OCI-LY1 (cell line): ENCODE data around the gene MAN1A2.

ENCODE experiments used
- H2AFZ ChIP-seq: fragments of 200-600 bp; sonication (generic), shearing (Covaris generic); 2 replicates; pipeline ENCODE4 v1.6.0; 2014; ENCODE audit warnings: antibody characterized with exemption, mild to moderate bottlenecking, low read length
- H3F3A ChIP-seq: fragments of 200-600 bp; sonication (generic), shearing (Covaris generic); 2 replicates; pipeline ENCODE4 v1.6.0; 2014; ENCODE audit warnings: mild to moderate bottlenecking, antibody characterized with exemption, low read length, moderate library complexity; ENCODE audit not compliant: insufficient read depth
- H3K27ac ChIP-seq: fragments of 200-600 bp; sonication (generic); 2 replicates; pipeline ENCODE4 v1.5.1; 2014; ENCODE audit warnings: low read length, mixed run types, mild to moderate bottlenecking, low read depth; ENCODE audit not compliant: poor library complexity, severe bottlenecking
- H3K27me3 ChIP-seq: fragments of 200-600 bp; sonication (generic); 2 replicates; pipeline ENCODE4 v1.6.0; 2014; ENCODE audit warnings: antibody characterized with exemption, mild to moderate bottlenecking, low read length, moderate library complexity; ENCODE audit not compliant: insufficient read depth
- H3K36me3 ChIP-seq: fragments of 200-600 bp; sonication (generic); 2 replicates; pipeline ENCODE4 v1.6.1; 2014; ENCODE audit warnings: mild to moderate bottlenecking, antibody characterized with exemption, low read length, moderate library complexity, mixed read lengths; ENCODE audit not compliant: insufficient read depth
- H3K4me1 ChIP-seq: fragments of 200-600 bp; sonication (generic); 2 replicates; pipeline ENCODE4 v1.5.1; 2014; ENCODE audit warnings: mild to moderate bottlenecking, low read length, moderate library complexity; ENCODE audit not compliant: insufficient read depth, severe bottlenecking
- H3K4me2 ChIP-seq: fragments of 200-600 bp; sonication (generic), shearing (Covaris generic); 2 replicates; pipeline ENCODE4 v1.6.1; 2014; ENCODE audit warnings: low read length
- H3K4me3 ChIP-seq: fragments of 200-600 bp; sonication (generic); 2 replicates; pipeline ENCODE4 v1.5.1; 2014; ENCODE audit warnings: low read length, low read depth, mild to moderate bottlenecking, mixed read lengths; ENCODE audit not compliant: poor library complexity, severe bottlenecking
- H3K79me2 ChIP-seq: fragments of 200-600 bp; shearing (Covaris generic); 2 replicates; pipeline ENCODE4 v1.6.1; 2016; ENCODE audit warnings: mixed run types, low read length, mixed read lengths; ENCODE audit not compliant: insufficient read depth
- H3K9ac ChIP-seq: fragments of 200-600 bp; sonication (generic), shearing (Covaris generic); 2 replicates; pipeline ENCODE4 v1.6.1; 2014; ENCODE audit warnings: mild to moderate bottlenecking, low read length, mixed read lengths
- H3K9me2 ChIP-seq: fragments of 200-600 bp; sonication (generic), shearing (Covaris generic); 2 replicates; pipeline ENCODE4 v1.6.1; 2014; ENCODE audit warnings: low read depth, mild to moderate bottlenecking, low read length, mixed read lengths
- H3K9me3 ChIP-seq: fragments of 200-600 bp; shearing (Covaris generic); 2 replicates; pipeline ENCODE4 v1.6.1; 2014; ENCODE audit warnings: low read length, mixed read lengths
- H4K20me1 ChIP-seq: fragments of 200-600 bp; sonication (generic), shearing (Covaris generic); 2 replicates; pipeline ENCODE4 v1.6.0; 2016; ENCODE audit warnings: mild to moderate bottlenecking, low read length; ENCODE audit not compliant: insufficient read depth
- EZH2 ChIP-seq: fragments of 200-600 bp; sonication (generic), shearing (Covaris generic); IDR thresholded peaks from 2 replicates; pipeline ENCODE4 v1.8.0; 2017; ENCODE audit warnings: borderline replicate concordance, mixed run types, mild to moderate bottlenecking, antibody characterized with exemption, low read length, moderate library complexity, mixed read lengths
- TF ChIP-seq, protein P1 (sequence below): fragments of 200-600 bp; sonication (generic), shearing (Covaris generic); IDR thresholded peaks from 2 replicates; pipeline ENCODE4 v1.5.1; 2017; ENCODE audit warnings: mild to moderate bottlenecking, antibody characterized with exemption, low read length, moderate library complexity, mixed read lengths

The MAN1A2 gene

DNA sequence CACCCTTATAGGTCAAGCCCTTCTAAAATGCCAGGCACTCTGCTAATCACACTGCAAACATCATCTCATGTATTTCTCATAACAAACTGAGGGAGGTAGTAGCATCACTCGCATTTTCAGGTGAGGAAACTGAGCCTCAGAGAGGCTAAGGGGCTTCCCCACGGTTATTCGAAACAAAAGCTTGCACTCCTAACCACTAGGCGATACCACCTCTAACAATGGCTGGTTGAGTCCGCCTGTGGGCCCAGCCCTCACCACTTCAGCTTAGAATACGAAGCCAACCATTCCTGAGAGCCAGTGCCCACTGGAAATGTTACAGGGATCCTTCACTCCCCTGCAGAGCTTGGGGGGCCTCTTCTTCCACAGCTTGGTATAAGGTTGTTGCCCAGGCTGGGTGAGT lies 173.3 kb downstream of the MAN1A2 start:
- Histone ChIP-seq H4K20me1 (no peaks in the 10 kb centered on the region), H3K9ac (no peak overlapping the region), H3K4me2 (no peak overlapping the region), H3K36me3 (no peaks in the 10 kb centered on the region), H3K27me3 (no peaks in the 10 kb centered on the region), H2AFZ (no peak overlapping the region), H3K27ac (no peak overlapping the region), H3K4me3 (no peak overlapping the region), H3K79me2 (no peaks in the 10 kb centered on the region), H3K9me2 (no peaks in the 10 kb centered on the region), H3K4me1 (peaks cover 6% of the 10 kb centered on the region), H3F3A (no peaks in the 10 kb centered on the region), H3K9me3 (no peaks in the 10 kb centered on the region)
- TF ChIP-seq, protein P1, sequence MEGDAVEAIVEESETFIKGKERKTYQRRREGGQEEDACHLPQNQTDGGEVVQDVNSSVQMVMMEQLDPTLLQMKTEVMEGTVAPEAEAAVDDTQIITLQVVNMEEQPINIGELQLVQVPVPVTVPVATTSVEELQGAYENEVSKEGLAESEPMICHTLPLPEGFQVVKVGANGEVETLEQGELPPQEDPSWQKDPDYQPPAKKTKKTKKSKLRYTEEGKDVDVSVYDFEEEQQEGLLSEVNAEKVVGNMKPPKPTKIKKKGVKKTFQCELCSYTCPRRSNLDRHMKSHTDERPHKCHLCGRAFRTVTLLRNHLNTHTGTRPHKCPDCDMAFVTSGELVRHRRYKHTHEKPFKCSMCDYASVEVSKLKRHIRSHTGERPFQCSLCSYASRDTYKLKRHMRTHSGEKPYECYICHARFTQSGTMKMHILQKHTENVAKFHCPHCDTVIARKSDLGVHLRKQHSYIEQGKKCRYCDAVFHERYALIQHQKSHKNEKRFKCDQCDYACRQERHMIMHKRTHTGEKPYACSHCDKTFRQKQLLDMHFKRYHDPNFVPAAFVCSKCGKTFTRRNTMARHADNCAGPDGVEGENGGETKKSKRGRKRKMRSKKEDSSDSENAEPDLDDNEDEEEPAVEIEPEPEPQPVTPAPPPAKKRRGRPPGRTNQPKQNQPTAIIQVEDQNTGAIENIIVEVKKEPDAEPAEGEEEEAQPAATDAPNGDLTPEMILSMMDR = no peak
- no peak for TF ChIP-seq EZH2

DNA sequence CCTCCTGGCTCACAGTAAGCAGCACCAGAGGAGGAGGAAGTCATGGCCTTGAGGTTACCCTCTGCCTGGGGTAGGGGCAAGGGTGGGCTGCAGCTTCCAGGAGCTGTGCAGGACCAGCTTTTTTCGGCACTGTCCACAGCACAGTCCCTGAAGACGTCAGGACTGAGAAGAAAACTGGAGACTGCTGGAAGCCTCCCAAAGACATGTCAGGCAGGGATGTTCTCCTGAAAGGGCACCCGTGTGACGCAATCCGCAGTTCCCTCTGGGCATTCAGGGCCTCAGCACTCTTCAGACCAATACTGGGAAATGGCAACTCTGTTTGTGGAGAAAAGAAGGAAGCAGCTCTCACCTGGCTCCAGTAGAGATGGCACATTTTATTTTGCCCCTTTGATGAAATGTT lies 173.8 kb downstream of the MAN1A2 start:
- no peaks in the 10 kb centered on the region for H4K20me1 ChIP-seq
- no peaks in the 10 kb centered on the region for H3K9me2 ChIP-seq
- H3K27ac ChIP-seq = no peak overlapping the region
- no peaks in the 10 kb centered on the region for H3K36me3 ChIP-seq
- H3F3A ChIP-seq = no peaks in the 10 kb centered on the region
- no peak overlapping the region for H3K9ac ChIP-seq
- TF ChIP-seq, protein P1 = no peak
- TF ChIP-seq EZH2 = no peak
- no peak overlapping the region for H3K4me3 ChIP-seq
- H3K4me1 ChIP-seq = peaks cover 6% of the 10 kb centered on the region
- H3K79me2 ChIP-seq = no peaks in the 10 kb centered on the region
- no peaks in the 10 kb centered on the region for H3K27me3 ChIP-seq
- H3K4me2 ChIP-seq = no peak overlapping the region
- no peak overlapping the region for H2AFZ ChIP-seq
- H3K9me3 ChIP-seq = no peaks in the 10 kb centered on the region

DNA sequence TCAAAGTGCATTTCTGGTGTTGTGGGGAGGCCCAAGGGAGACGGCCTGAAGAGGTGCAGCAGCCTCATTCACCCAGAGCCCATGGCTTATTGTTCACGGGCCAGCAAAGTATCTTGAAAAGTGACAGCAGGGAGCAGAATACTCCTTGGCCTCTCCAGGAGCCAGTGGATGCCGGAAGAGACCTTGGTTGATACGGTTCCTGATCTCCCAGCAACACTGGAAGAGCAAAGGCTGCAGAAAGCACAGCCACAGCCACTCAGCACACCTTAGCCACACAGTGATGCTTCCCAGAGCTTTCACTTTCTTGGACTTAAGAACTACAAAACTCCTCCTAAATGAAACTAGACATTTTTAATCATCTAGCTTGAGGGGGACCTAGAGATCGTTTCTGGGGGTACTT lies 174.3 kb downstream of the MAN1A2 start:
- Histone ChIP-seq H3K9me3 (no peaks in the 10 kb centered on the region), H3K79me2 (no peaks in the 10 kb centered on the region), H3K4me1 (peaks cover 6% of the 10 kb centered on the region), H3K9me2 (no peaks in the 10 kb centered on the region), H3K27me3 (no peaks in the 10 kb centered on the region), H3K9ac (no peak overlapping the region), H3K4me3 (no peak overlapping the region), H4K20me1 (no peaks in the 10 kb centered on the region), H3K27ac (no peak overlapping the region), H3K36me3 (no peaks in the 10 kb centered on the region), H2AFZ (no peak overlapping the region), H3F3A (no peaks in the 10 kb centered on the region), H3K4me2 (no peak overlapping the region)
- TF ChIP-seq, protein P1 = no peak
- no peak for TF ChIP-seq EZH2
